VCaP (cell line): Measurements from ENCODE around the gene ANKRD66.

Experiments
- H3K27ac ChIP-seq: fragments of 450-650 bp; 2 replicates; pipeline ENCODE4 v1.5.1; 2017
- CTCF ChIP-seq: fragments of 450-650 bp; conservative IDR thresholded peaks from 2 replicates; pipeline ENCODE4 v1.5.1; 2017; ENCODE audit warnings: mild to moderate bottlenecking, moderate library complexity

ANKRD66 gene

GRCh38 chr6:46787871-46788540, 41.3 kb downstream of the ANKRD66 start:
- no peak overlapping the region for H3K27ac ChIP-seq
- no peak for TF ChIP-seq CTCF

- H3K27ac ChIP-seq, result no peak overlapping the region
- no peak for TF ChIP-seq CTCF
Measured at GRCh38 chr6:46788791-46789190, 42.1 kb downstream of the ANKRD66 start.

- no peak overlapping the region for H3K27ac ChIP-seq
- no peak for TF ChIP-seq CTCF
Measured at GRCh38 chr6:46789434-46790354, 43.0 kb downstream of the ANKRD66 start.

- TF ChIP-seq CTCF, result no peak
- no peak overlapping the region for H3K27ac ChIP-seq
Measured at GRCh38 chr6:46790355-46790874, 43.7 kb downstream of the ANKRD66 start.

DNA sequence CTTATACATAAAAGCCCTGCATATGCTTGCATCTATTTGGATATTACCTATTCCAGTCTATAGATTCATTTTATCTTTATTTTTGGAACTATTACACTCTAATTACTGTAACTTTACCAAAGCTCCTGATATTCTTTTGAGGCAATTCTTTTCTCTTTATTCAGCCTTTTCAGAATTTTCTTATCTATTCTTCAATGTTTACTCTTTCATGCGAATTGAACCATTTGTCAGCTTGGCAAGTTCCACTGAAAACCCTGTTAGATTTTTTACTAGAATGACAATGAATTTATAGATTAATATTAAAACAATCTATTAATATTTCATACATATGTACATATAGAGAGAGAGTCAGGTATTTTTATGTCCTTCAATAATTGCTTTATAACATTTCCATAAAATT, 45.9 kb downstream of the ANKRD66 start:
- no peak overlapping the region for H3K27ac ChIP-seq
- TF ChIP-seq CTCF, result no peak

- H3K27ac ChIP-seq, result no peak within 1 kb of the TSS
- TF ChIP-seq CTCF, result no peak
Measured at GRCh38 chr6:46793138-46793537, 46.4 kb downstream of the ANKRD66 start, which contains the start of gene MEP1A. TSS of gene MEP1A (plus strand) at chr6:46793389. CDS start at chr6:46793399, 10 bp downstream.

DNA sequence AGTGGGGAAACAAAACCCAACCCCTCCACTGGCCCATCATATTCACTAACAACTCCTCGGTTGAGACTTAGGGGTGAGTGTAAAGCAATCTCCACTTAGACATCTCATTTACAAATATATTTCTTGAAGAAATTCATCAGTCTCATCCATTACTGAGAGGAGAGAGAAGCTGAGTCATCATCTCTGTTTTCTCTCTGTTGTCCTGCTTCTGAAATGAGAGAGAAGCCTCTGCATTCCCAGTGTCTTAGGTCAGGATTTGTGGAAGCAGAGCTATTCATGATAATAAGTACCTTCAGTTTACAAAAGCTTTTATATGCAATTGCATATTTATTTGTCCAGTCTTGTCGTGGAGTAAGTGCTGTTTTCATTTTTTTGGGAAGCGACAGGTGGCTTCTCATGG, 47.3 kb downstream of the ANKRD66 start:
- TF ChIP-seq CTCF, result no peak
- no peak overlapping the region for H3K27ac ChIP-seq
